Astrocyte of the cerebellum (primary cell): ENCODE results near the gene ADAD2.
"Not testable (repeated sequence)": the region's sequence is repeated elsewhere in the genome, so short reads cannot be mapped to it uniquely, and the experiment has no call there.

Source experiments
- DNase-seq: peaks from one replicate; pipeline ENCODE4 v3.0.0-alpha.2; 2011; ENCODE audit warnings: low read depth
- H3K4me3 ChIP-seq: 2 replicates; pipeline ENCODE4 v1.5.1; 2011; ENCODE audit warnings: mild to moderate bottlenecking, low read depth, low read length, moderate library complexity
- CTCF ChIP-seq: IDR thresholded peaks from 2 replicates; pipeline ENCODE4 v1.5.1; 2012; ENCODE audit warnings: low read length, low read depth, moderate library complexity, mild to moderate bottlenecking; ENCODE audit errors: missing control alignments
- in situ Hi-C: cut with HindIII; loops from 2 replicates; pipeline ENCODE4 v1.10.0; 2017; ENCODE audit warnings: low sequenced_read_pairs

ADAD2 gene

GRCh38 chr16:84212631-84213030, 21.7 kb downstream of the ADAD2 start:
- TF ChIP-seq CTCF = no peak
- no peak overlapping the region for H3K4me3 ChIP-seq
- no peak for DNase-seq
- in situ Hi-C loops = no loop called here

GRCh38 chr16:84214451-84215066, 23.6 kb downstream of the ADAD2 start:
- in situ Hi-C loops = no loop called here
- H3K4me3 ChIP-seq = no peak overlapping the region
- no peak for DNase-seq
- TF ChIP-seq CTCF = no peak

GRCh38 chr16:84215531-84215930, 24.6 kb downstream of the ADAD2 start:
- H3K4me3 ChIP-seq = no peak overlapping the region
- in situ Hi-C loops = no loop called here
- no peak for TF ChIP-seq CTCF
- DNase-seq = no peak

- DNase-seq, in situ Hi-C loops, H3K4me3 ChIP-seq: not testable (repeated sequence)
Observed at GRCh38 chr16:84216144-84216543, 25.2 kb downstream of the ADAD2 start.

GRCh38 chr16:84218176-84218823, 27.3 kb downstream of the ADAD2 start:
- no peak overlapping the region for H3K4me3 ChIP-seq
- no peak for DNase-seq
- in situ Hi-C loops = no loop called here
- no peak for TF ChIP-seq CTCF

GRCh38 chr16:84218956-84219355, 28.0 kb downstream of the ADAD2 start:
- in situ Hi-C loops = no loop called here
- no peak overlapping the region for H3K4me3 ChIP-seq
- no peak for DNase-seq
- TF ChIP-seq CTCF = no peak

GRCh38 chr16:84220851-84221250, 29.9 kb downstream of the ADAD2 start:
- TF ChIP-seq CTCF = no peak
- no peak for DNase-seq
- no peak overlapping the region for H3K4me3 ChIP-seq
- in situ Hi-C loops = no loop called here
